Measurements from ENCODE around the gene LRRN3. TPM values are rescaled to one million over a fixed set of nuclear protein-coding genes. Genes with fewer than 3 reads are reported as not detected.

The LRRN3 gene
- total and polyA plus RNA-seq, 2 of the 4 experiments (the other 2 are of a cell fraction) = 6.9 to 15.2 TPM

GRCh38 chr7:111047595-111047994 lies 43.3 kb upstream of the LRRN3 start:
- Histone ChIP-seq H3K36me3 (ENCODE audit: control insufficient read depth, insufficient read depth, low read length) (no peaks in the 10 kb centered on the region), H4K91ac (ENCODE audit: insufficient read depth, low read depth, low read length) (no peak overlapping the region), H2AFZ (replicated peaks; ENCODE audit: low read length, poor library complexity) (no peak overlapping the region), H3K4me1 (ENCODE audit: control insufficient read depth, insufficient read depth, low read length) (no peaks in the 10 kb centered on the region), H3K4me2 (ENCODE audit: low read depth, low read length) (no peak overlapping the region), H3K9ac (ENCODE audit: low read depth, low read length) (no peak overlapping the region), H4K20me1 (ENCODE audit: insufficient read depth, low read length) (no peaks in the 10 kb centered on the region), H4K5ac (ENCODE audit: low read depth, low read length) (no peak overlapping the region), H3K9me3 (ENCODE audit: control insufficient read depth, insufficient read depth, low read length) (no peaks in the 10 kb centered on the region), H4K8ac (ENCODE audit: low read depth in 2 of 2, low read length in 2 of 2) (no peak overlapping the region), H3K23ac (ENCODE audit: low read depth, low read length) (no peak overlapping the region), H3K14ac (replicated peaks; ENCODE audit: low read depth, low read length) (no peak overlapping the region), H3K79me1 (ENCODE audit: low read depth in 1 of 2, low read length in 2 of 2) (no peaks in the 10 kb centered on the region), H2AK5ac (ENCODE audit: low read depth, low read length) (no peak overlapping the region), H3K18ac (ENCODE audit: low read depth, low read length) (no peak overlapping the region), H3K4ac (ENCODE audit: low read depth, low read length) (no peak overlapping the region), H3K27ac (ENCODE audit: insufficient read depth, low read length) (no peak overlapping the region), H3K56ac (ENCODE audit: extremely low read depth, insufficient read depth, low read length) (no peak overlapping the region), H2BK120ac (ENCODE audit: low read depth, low read length) (no peak overlapping the region), H2AK9ac (replicated peaks; ENCODE audit: low read depth, low read length, poor library complexity) (no peak overlapping the region), H2BK5ac (ENCODE audit: low read depth, low read length, poor library complexity, severe bottlenecking) (no peak overlapping the region), H2BK15ac (ENCODE audit: low read depth, low read length) (no peak overlapping the region), H3K27me3 (ENCODE audit: control insufficient read depth, insufficient read depth, low read length) (no peaks in the 10 kb centered on the region), H2BK20ac (ENCODE audit: low read depth, low read length) (no peak overlapping the region), H3K9me1 (ENCODE audit: insufficient read depth, low read length) (no peaks in the 10 kb centered on the region), H3K4me3 (ENCODE audit: insufficient read depth, low read depth, low read length) (no peak overlapping the region)
- dilution Hi-C loops (cut with HindIII; ENCODE audit: low sequenced_read_pairs, unreplicated experiment) (no loop called here), intact Hi-C loops (cut with micrococcal nuclease) (no loop called here), in situ Hi-C loops (cut with MboI; ENCODE audit: low sequenced_read_pairs) (no loop called here)
- no TSS peak for BruUV-seq (replicated peaks)
- TF ChIP-seq RCOR1 (IDR thresholded peaks at IDR 0.05; ENCODE audit: insufficient replicate concordance, low read length) (no peak), RFX5 (IDR thresholded peaks at IDR 0.05; ENCODE audit: low read depth, low read length) (no peak), MAFK (IDR thresholded peaks at IDR 0.05; ENCODE audit: low read depth, low read length) (no peak), MXI1 (IDR thresholded peaks at IDR 0.05; ENCODE audit: borderline replicate concordance, low read depth, low read length) (no peak)
- TF ChIP-seq, protein P1, sequence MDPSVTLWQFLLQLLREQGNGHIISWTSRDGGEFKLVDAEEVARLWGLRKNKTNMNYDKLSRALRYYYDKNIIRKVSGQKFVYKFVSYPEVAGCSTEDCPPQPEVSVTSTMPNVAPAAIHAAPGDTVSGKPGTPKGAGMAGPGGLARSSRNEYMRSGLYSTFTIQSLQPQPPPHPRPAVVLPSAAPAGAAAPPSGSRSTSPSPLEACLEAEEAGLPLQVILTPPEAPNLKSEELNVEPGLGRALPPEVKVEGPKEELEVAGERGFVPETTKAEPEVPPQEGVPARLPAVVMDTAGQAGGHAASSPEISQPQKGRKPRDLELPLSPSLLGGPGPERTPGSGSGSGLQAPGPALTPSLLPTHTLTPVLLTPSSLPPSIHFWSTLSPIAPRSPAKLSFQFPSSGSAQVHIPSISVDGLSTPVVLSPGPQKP (IDR thresholded peaks at IDR 0.05; ENCODE audit: borderline replicate concordance, low read depth, low read length) = no peak
- WGBS, 2 experiments (ENCODE audit: extremely low coverage in 2 of 2, insufficient read length in 1 of 2) = no CpG with 5 or more reads among the region's 4 CpGs
- no peak for DNase-seq
- CTCF ChIA-PET = no interaction called here
- no peak for ATAC-seq (ENCODE audit: low read depth)
- POLR2A ChIA-PET (ENCODE audit: unreplicated experiment) = no interaction called here
